HG03342 (cell line): ENCODE results near the gene PCDH15.

ENCODE experiments used
- ATAC-seq: cut with Tn5 transposase; IDR thresholded peaks from one replicate; pipeline ENCODE4 v1.9.1; 2021; ENCODE audit warnings: mild to moderate bottlenecking, moderate library complexity; ENCODE audit not compliant: unreplicated experiment

Gene PCDH15

GRCh38 chr10:54708591-54708990, 92.4 kb downstream of the PCDH15 start:
- ATAC-seq: no peak

DNA sequence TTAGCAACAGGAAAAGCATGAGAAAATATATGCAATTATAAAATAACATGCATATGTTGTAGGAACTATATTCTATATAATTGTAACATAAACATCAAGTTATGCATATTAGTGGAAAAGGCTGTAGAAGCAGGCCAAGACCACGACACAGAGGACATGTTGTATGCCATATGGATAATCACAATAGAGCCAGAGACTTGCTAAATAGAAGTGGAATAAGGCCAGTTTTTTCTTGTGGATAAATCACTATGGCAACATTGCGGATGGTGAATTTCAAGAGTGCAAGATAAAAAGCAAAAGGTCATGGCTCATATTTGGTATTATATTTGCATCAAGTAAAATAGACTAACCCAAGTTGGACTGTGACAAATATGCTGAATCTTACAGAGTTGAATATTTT, 93.0 kb downstream of the PCDH15 start:
- ATAC-seq: no peak

DNA sequence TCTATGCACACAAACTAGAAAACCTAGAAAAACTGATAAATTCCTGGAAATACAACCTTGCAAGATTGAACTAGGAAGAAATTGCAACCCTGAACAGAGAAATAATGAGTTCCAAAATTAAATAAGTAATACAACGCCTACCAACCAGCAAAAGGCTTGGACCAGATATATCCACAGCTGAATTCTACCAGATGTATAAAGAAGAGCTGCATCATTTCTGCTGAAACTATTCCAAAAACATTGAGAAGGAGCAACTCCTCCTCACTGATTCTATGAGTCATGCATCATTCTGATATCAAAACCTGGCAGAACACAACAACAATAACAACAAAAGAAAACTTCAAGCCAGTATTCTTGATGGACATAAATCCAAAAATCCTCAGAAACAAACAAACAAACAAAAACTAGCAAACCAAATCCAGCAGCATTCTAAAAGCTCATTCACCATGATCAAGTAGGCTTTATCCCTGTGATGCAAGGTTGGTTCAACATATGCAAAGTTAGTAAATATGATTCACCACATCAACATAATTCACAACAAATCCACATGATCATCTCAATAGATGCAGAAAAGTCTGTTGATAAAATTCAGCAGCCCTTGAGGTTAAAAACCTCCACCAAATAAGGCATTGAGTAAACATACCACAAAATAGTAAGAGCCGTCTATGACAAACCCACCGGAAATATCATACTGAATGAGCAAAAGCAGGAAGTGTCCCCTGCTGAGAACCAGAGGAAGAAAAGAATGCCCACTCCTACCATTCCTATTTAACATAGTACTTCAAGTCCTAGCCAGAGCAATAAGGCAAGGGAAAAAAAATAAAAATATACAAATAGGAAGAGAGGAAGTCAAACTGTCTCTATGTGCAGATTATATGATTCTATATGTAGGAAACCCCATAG, 98.2 kb downstream of the PCDH15 start:
- no peak for ATAC-seq

GRCh38 chr10:54691331-54691730, 109.7 kb downstream of the PCDH15 start:
- ATAC-seq: no peak

DNA sequence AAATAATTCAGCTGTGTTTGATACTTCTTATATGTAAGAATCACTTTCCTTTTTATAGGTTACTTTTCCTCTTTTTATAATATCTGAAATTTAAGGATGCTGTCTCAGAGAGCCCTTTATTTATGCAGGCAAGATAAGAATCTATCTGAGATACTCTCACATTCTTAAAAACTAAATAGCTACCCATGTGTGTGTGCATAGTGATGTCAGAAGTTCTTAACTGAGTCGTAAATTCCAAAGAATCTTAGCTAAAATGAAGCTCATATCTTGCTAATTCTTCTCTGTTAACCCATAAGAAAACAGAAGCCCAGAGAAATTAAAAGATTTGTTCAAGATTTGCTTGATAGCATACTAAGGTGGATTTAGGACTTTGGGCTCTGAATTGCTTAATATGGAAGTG, 118.5 kb downstream of the PCDH15 start:
- no peak for ATAC-seq

DNA sequence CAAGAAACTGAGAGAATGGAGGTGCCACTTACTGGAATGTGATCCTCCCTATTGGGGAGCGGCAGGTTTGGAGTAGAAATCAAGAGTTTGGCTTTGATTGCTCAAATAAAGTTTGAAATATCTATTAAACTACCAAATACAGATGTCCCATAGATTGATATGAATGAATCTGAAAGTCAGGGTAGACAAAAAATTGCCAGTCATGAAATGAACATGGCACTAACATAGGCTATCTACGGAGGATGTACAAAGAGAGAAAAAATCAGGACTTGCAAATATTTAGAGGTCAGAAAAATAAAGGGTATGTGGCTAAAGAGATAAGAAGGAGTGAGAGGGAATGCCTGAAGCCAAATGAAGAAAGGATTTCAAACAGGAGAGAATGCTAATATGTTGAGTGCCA, 119.9 kb downstream of the PCDH15 start:
- ATAC-seq: no peak

- no peak for ATAC-seq
These were observed 133.9 kb downstream of the PCDH15 start for GRCh38 chr10:54667136-54667535.

DNA sequence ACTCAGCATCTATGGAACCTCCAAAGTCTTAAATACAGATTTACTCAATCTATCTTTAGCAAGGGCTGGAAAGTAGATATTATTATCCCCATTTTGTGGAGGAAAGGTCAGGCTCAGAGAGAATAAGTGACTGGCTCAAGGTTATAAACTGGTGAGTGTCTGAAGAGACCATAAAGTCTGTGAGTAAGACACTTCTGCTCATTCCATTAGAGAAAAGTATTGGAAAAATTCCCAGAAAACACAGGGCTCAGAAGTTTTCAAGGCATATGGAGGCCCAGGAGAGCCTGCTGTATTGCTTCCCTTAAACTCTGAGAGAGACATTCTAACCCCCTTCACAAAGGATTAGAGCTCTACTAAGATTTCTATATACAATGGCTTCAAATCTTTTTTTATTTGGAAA, 134.8 kb downstream of the PCDH15 start:
- ATAC-seq: no peak

GRCh38 chr10:54665095-54665494, 135.9 kb downstream of the PCDH15 start:
- no peak for ATAC-seq

DNA sequence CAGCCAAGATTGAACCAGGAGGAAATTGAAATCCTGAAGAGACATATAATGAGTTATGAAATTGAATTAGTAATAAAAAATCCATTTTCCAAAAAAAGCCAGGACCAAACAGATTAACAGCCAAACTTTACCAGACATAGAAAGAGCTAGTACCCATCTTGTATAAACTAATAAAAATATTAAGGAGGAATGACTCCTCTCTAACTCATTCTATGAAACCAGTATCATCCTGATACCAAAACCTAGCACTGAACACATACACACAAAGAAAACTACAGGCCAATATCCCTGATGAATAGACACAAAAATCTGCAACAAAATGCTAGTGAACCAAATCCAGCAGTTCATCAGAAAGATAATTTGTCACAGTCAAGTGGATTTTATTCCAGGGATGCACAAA, 140.6 kb downstream of the PCDH15 start:
- no peak for ATAC-seq

GRCh38 chr10:54656643-54657042, 144.4 kb downstream of the PCDH15 start:
- no peak for ATAC-seq

- no peak for ATAC-seq
These were observed 147.5 kb downstream of the PCDH15 start for GRCh38 chr10:54653518-54653917.

DNA sequence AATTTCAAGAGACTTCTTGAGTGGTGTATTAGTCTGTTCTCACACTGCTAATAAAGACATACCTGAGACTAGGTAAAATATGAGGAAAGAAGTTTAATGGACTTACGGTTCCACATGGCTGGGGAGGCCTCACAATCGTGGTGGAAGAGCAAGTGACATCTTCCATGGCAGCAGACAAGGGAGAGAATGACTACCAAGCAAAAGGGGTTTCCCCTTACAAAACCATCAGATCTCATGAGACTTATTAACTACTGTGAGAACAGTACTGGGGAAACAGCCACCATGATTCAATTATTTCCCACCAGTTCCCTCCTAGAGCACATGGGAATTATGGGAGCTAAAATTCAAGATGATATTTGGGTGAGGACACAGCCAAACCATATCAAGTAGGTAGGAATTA, 150.5 kb downstream of the PCDH15 start:
- ATAC-seq: peak; percentile 52

- no peak for ATAC-seq
These were observed 179.0 kb downstream of the PCDH15 start for GRCh38 chr10:54622017-54622416.

GRCh38 chr10:54620352-54620751, 180.7 kb downstream of the PCDH15 start:
- no peak for ATAC-seq

- ATAC-seq: no peak
These were observed 187.0 kb downstream of the PCDH15 start for GRCh38 chr10:54614072-54614471.

DNA sequence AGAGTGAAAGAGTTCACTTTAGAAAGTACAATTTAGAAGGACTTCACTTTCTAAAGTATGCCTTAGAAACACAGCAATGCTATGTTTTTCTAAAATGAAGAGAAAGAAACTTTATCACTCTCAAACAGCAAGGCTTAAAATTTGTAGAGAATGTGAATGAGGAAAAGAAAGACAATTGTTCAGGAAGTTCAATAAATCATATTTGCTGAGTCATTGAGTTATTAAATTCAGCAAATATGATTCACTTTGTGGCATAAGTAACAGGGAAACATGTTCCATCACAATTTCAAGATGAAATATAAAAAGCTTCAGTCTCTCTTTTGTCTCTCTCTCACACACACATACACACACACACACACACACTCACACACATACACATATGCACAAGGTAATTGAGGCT, 187.9 kb downstream of the PCDH15 start:
- no peak for ATAC-seq

GRCh38 chr10:54609423-54609822, 191.6 kb downstream of the PCDH15 start:
- ATAC-seq: no peak

DNA sequence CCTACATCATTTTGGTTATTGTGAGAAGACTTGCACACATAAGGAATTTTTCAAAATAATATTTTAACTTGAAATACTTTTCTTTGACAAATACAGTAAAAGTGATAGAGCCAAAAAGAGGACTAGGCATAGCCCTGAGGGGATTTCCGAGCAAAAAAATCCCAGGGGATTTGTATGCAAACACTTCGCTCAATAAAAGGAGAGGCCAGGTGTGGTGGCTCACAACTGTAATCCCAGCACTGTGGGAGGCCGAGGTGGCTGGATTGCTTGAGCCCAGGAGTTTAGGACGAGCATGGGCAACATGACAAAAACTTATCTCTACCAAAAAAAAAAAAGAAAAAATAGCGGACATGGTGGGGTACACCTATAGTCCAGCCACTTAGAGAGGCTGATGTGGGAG, 193.0 kb downstream of the PCDH15 start:
- no peak for ATAC-seq

DNA sequence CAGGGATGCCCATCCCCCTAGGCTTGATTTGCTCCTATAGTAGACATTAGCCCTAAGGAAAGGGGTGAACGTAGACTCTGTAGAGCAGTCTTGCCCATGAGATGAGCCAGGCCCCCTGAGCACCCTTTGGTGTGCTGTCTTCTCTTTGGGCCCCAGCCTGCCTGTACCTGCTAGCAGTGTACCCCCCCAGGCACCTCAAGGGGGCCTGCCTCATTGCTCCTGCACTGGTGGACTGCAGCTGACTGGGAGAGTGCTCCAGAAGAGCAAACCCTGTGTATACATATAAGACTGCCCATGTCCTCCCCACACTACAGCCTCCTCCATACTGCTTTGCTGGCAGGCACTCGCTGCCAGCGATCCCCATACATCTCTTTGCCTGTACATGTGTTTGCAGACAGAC, 206.7 kb downstream of the PCDH15 start:
- ATAC-seq: no peak

DNA sequence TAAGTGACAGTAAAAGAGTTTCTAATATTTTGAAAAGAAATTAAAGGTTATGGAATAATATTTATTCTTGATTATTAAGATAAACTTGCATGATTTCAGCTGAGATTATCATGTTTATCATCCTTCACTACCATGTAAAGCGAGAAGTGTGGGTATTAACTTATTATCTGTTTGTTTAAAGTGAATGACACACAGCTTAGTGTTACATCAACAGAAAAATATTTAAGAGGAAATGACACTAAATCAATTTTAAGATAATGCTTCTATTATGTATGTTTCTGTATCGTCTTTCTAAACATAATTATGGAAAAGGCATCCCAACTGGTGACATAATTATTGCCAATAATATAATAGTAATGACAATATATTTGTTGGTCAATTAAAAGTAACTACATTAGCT, 213.1 kb downstream of the PCDH15 start:
- no peak for ATAC-seq

GRCh38 chr10:54585572-54585971, 215.5 kb downstream of the PCDH15 start:
- no peak for ATAC-seq

GRCh38 chr10:54577682-54578081, 223.3 kb downstream of the PCDH15 start:
- ATAC-seq: no peak
